Activated T-helper 2 cell treated with anti-CD3 and anti-CD28 coated beads, Interferon-gamma antibody, Interleukin-2, Interleukin-4, amounts not matched to agents 10 μg/mL and 5 μg/mL and 100 μg/mL, durations not matched to agents 14 hours and 24 hours and 36 hours (primary cell): ENCODE data around the gene GPALPP1. TPM values are rescaled to one million over a fixed set of nuclear protein-coding genes. Genes with fewer than 3 reads are reported as not detected.
"Not testable (repeated sequence)": the region's sequence is repeated elsewhere in the genome, so short reads cannot be mapped to it uniquely, and the experiment has no call there.

Source experiments
- DNase-seq: peaks from one replicate; pipeline ENCODE4 v3.0.0; 2021; ENCODE audit warnings: low spot score
- H3K27ac Mint-ChIP-seq: one replicate; pipeline ENCODE4 v1.8.0; 2021; ENCODE audit warnings: mixed read lengths
- H3K27me3 Mint-ChIP-seq: one replicate; pipeline ENCODE4 v1.8.0; 2021; ENCODE audit warnings: low read depth, mixed read lengths
- H3K36me3 Mint-ChIP-seq: one replicate; pipeline ENCODE4 v1.8.0; 2021; ENCODE audit warnings: low read depth, mixed read lengths
- H3K4me1 Mint-ChIP-seq: one replicate; pipeline ENCODE4 v1.8.0; 2021; ENCODE audit warnings: low read depth, mixed read lengths
- H3K4me3 Mint-ChIP-seq: one replicate; pipeline ENCODE4 v1.8.0; 2021; ENCODE audit warnings: low read depth, mild to moderate bottlenecking, moderate library complexity, mixed read lengths
- H3K9me3 Mint-ChIP-seq: one replicate; pipeline ENCODE4 v1.8.0; 2021; ENCODE audit warnings: mixed read lengths
- intact Hi-C: fragments of 100-400 bp; cut with micrococcal nuclease; formaldehyde crosslinking; loops from one replicate; pipeline ENCODE4 v1.15.1; 2023
- total RNA-seq: library from RNA; stranded (reverse); gene quantifications from 2 replicates; pipeline ENCODE4 v1.2.3, GENCODE V29; 2022

Gene GPALPP1
- total RNA-seq, 1 donor from 2014 or later = 29.1 TPM

GRCh38 chr13:45051315-45051714 lies 62.0 kb downstream of the GPALPP1 start:
- intact Hi-C loops = no loop called here

GRCh38 chr13:45055198-45055901 lies 66.0 kb downstream of the GPALPP1 start:
- intact Hi-C loops = loop anchor here (1.0 to 2.0 kb wide), 2 partner anchors 53 to 64 kb away; no protein-coding TSS in a partner anchor
- no peaks in the 10 kb centered on the region for H3K9me3 Mint-ChIP-seq
- no peaks in the 10 kb centered on the region for H3K36me3 Mint-ChIP-seq
- no peak overlapping the region for H3K4me3 Mint-ChIP-seq
- H3K27ac Mint-ChIP-seq = no peak overlapping the region
- H3K27me3 Mint-ChIP-seq = peaks cover 62% of the 10 kb centered on the region
- DNase-seq = no peak
- H3K4me1 Mint-ChIP-seq = peaks cover 18% of the 10 kb centered on the region

More at GRCh38 chr13:45051315-45051714, 62.0 kb downstream of the GPALPP1 start:
- Mint-ChIP-seq H3K27me3 (peaks cover 60% of the 10 kb centered on the region), H3K4me1 (peaks cover 30% of the 10 kb centered on the region), H3K27ac (no peak overlapping the region), H3K9me3 (no peaks in the 10 kb centered on the region), H3K4me3 (no peak overlapping the region), H3K36me3 (no peaks in the 10 kb centered on the region)
- DNase-seq = no peak

GRCh38 chr13:45055902-45056648 lies 66.7 kb downstream of the GPALPP1 start:
- no peak for DNase-seq
- intact Hi-C loops = loop anchor here (1.0 to 2.0 kb wide), 2 partner anchors 53 to 63 kb away; no protein-coding TSS in a partner anchor
- peak overlapping the region; percentile 4 for H3K27ac Mint-ChIP-seq
- H3K4me1 Mint-ChIP-seq = peaks cover 16% of the 10 kb centered on the region
- H3K4me3 Mint-ChIP-seq = no peak overlapping the region
- no peaks in the 10 kb centered on the region for H3K36me3 Mint-ChIP-seq
- no peaks in the 10 kb centered on the region for H3K9me3 Mint-ChIP-seq
- H3K27me3 Mint-ChIP-seq = peaks cover 60% of the 10 kb centered on the region

GRCh38 chr13:45060062-45060461 lies 70.7 kb downstream of the GPALPP1 start:
- H3K4me1 Mint-ChIP-seq = peaks cover 16% of the 10 kb centered on the region
- H3K27me3 Mint-ChIP-seq = peaks cover 38% of the 10 kb centered on the region
- DNase-seq = no peak
- no peaks in the 10 kb centered on the region for H3K36me3 Mint-ChIP-seq
- intact Hi-C loops = no loop called here
- no peak overlapping the region for H3K27ac Mint-ChIP-seq
- no peaks in the 10 kb centered on the region for H3K9me3 Mint-ChIP-seq
- H3K4me3 Mint-ChIP-seq = no peak overlapping the region

GRCh38 chr13:45063261-45063860 lies 74.0 kb downstream of the GPALPP1 start:
- Mint-ChIP-seq H3K27me3 (peaks cover 36% of the 10 kb centered on the region), H3K4me1 (peaks cover 2% of the 10 kb centered on the region), H3K27ac (no peak overlapping the region), H3K4me3 (no peak overlapping the region), H3K36me3 (no peaks in the 10 kb centered on the region), H3K9me3 (no peaks in the 10 kb centered on the region)
- intact Hi-C loops = no loop called here
- no peak for DNase-seq

DNA sequence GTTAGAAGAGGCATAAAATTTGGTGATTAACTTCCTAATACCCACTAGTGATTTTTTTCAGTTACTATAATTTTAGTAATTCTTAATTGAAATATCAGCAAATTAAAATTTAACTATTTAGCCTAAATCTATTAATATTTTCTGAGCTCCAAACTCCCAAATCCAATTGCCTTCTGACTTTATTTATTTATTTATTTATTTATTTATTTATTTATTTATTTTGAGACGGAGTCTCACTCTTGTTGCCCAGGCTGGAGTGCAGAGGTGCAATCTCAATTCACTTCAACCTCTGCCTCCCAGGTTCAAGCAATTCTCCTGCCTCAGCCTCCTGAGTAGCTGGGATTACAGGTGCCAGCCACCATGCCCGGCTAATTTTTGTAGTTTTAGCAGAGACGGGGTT lies 74.6 kb downstream of the GPALPP1 start:
- H3K36me3 Mint-ChIP-seq, intact Hi-C loops, H3K4me3 Mint-ChIP-seq, H3K4me1 Mint-ChIP-seq, DNase-seq, H3K9me3 Mint-ChIP-seq, H3K27ac Mint-ChIP-seq: not testable (repeated sequence)
- H3K27me3 Mint-ChIP-seq = peaks cover 38% of the 10 kb centered on the region

DNA sequence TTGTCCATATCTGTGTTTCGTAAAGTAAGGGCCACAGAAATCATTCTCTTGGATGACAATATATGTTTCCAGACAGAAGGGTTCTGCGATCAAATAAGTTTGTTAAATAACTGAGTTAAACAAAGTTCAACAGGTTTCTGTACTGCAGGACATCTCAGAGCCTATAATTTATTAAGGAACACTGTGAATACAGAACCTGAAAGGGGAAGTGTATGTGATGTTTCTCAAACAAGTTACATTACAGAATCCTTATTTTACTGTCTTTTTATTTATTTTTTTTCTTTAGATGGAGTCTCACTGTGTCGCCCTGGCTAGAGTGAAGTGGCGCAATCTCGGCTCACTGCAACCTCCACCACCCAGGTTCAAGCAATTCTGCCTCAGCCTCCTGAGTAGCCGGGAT lies 75.6 kb downstream of the GPALPP1 start:
- H3K27ac Mint-ChIP-seq = no peak overlapping the region
- no peaks in the 10 kb centered on the region for H3K36me3 Mint-ChIP-seq
- H3K27me3 Mint-ChIP-seq = peaks cover 33% of the 10 kb centered on the region
- DNase-seq = no peak
- H3K9me3 Mint-ChIP-seq = no peaks in the 10 kb centered on the region
- intact Hi-C loops = no loop called here
- no peak overlapping the region for H3K4me3 Mint-ChIP-seq
- no peaks in the 10 kb centered on the region for H3K4me1 Mint-ChIP-seq

DNA sequence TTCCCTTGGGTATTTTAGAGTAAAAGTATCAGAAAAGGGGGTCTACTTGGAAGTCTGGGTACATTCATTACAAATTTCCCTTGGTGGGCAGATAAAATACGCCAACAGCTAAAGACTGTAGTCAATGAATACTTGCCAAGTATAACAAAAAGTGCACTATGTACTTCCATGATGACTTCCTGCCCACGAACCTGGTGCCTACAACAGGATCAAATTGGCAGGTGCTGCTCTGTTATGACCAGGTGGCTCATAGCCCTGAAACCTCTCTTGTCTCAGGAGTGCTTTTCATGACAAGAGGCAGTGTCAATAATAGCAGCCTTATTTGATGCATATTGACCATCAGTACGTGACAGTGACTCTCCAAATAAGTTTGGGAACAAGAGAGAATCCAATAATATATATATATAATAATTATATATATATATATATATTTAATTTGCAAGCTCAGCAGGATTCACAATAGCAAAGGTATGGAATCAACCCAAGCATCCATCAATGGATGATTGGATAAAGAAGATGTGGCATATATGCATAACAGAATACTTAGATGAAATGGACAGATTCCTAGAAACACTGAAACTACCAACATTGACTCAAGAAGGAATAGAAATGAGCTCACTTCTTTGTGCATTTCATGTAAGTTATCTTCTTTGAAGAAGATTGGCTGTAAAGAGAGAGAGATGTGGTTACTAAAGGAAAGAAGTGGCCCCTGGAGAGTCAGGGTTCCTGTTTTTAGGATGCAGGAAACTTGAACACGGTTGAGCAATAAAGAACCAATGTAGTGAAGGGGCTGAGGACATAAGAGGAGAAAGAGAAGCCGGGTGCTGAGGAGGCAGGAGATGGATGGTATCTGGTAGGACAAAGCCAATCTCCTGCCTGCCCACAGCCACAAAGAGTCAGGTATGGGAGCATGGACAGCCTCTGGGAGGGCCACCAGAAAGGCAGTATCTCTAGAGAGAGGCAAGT lies 79.0 kb downstream of the GPALPP1 start:
- H3K4me3 Mint-ChIP-seq = no peak overlapping the region
- DNase-seq = no peak
- no peaks in the 10 kb centered on the region for H3K36me3 Mint-ChIP-seq
- H3K27ac Mint-ChIP-seq = no peak overlapping the region
- peaks cover 23% of the 10 kb centered on the region for H3K27me3 Mint-ChIP-seq
- H3K4me1 Mint-ChIP-seq = no peaks in the 10 kb centered on the region
- intact Hi-C loops = no loop called here
- no peaks in the 10 kb centered on the region for H3K9me3 Mint-ChIP-seq

- H3K27me3 Mint-ChIP-seq = peaks cover 29% of the 10 kb centered on the region
These were observed 84.5 kb downstream of the GPALPP1 start for GRCh38 chr13:45073809-45074208.

GRCh38 chr13:45074721-45075120 lies 85.4 kb downstream of the GPALPP1 start:
- no peak overlapping the region for H3K4me3 Mint-ChIP-seq
- H3K27ac Mint-ChIP-seq = no peak overlapping the region
- H3K27me3 Mint-ChIP-seq = peaks cover 29% of the 10 kb centered on the region

More at GRCh38 chr13:45073809-45074208, 84.5 kb downstream of the GPALPP1 start:
- no peak for DNase-seq
- Mint-ChIP-seq H3K4me3 (no peak overlapping the region), H3K27ac (no peak overlapping the region), H3K36me3 (no peaks in the 10 kb centered on the region), H3K9me3 (no peaks in the 10 kb centered on the region), H3K4me1 (no peaks in the 10 kb centered on the region)
- intact Hi-C loops = no loop called here

DNA sequence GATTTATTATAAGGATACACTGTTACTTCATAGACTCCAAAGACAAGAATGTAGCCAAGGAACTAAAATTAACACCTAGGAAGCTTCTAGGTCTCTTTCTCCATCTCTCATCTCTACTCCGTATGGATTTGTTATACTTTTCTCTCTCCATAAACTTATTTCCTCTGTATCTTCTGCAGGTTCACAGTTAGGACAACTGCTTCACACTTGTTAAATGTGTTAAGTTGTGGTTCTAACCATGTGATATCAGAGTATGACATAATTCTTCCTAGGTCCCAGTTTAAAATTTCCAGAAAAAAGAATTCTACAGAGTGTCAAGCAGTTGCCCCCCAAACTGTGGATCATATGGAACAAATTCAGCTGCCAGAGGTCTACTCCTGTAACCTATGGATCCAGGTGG lies 88.7 kb downstream of the GPALPP1 start:
- H3K4me1 Mint-ChIP-seq = no peaks in the 10 kb centered on the region
- no peaks in the 10 kb centered on the region for H3K36me3 Mint-ChIP-seq
- intact Hi-C loops = no loop called here
- DNase-seq = no peak
- peaks cover 41% of the 10 kb centered on the region for H3K27me3 Mint-ChIP-seq
- H3K27ac Mint-ChIP-seq = no peak overlapping the region
- H3K4me3 Mint-ChIP-seq = no peak overlapping the region
- no peaks in the 10 kb centered on the region for H3K9me3 Mint-ChIP-seq

More at GRCh38 chr13:45074721-45075120, 85.4 kb downstream of the GPALPP1 start:
- DNase-seq = no peak
- Mint-ChIP-seq H3K9me3 (no peaks in the 10 kb centered on the region), H3K36me3 (no peaks in the 10 kb centered on the region), H3K4me1 (no peaks in the 10 kb centered on the region)
- intact Hi-C loops = no loop called here
